Activated CD4-positive, alpha-beta T cell treated with anti-CD3 and anti-CD28 coated beads, Interleukin-2, amount 50 U/mL, for 4 hours (primary cell): ENCODE results near the gene AOPEP.
"Not testable (repeated sequence)": the region's sequence is repeated elsewhere in the genome, so short reads cannot be mapped to it uniquely, and the experiment has no call there.

Experiments
- DNase-seq, 2 experiments: peaks; one replicate each; pipeline ENCODE4 v3.0.0-alpha.2; 2020

Gene AOPEP

DNA sequence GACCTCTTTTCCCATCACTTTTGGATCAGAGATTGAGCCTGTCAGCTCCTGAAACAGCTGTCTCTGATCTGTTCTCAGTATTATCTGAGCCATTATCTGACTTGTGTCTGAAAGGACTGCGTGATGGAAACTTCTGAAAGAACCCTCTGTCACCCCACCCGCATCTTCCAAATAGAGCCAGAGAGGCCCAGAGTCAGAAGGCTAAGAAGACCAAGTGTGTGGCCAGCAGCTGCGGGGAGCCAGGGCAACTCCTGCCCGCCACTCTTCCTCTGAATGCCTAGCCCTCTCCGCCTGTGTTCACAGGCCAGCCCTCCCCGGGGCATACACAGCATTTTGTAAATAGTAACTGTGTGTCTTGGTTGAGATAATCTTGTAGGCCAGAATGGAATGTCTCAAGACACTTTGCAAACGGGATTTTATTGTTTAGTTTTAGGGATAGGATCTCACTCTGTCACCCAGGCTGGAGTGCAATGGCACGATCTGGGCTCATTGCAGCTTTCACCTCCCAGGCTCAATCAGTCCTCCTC, 92.7 kb downstream of the AOPEP start:
- DNase-seq: no peak

DNA sequence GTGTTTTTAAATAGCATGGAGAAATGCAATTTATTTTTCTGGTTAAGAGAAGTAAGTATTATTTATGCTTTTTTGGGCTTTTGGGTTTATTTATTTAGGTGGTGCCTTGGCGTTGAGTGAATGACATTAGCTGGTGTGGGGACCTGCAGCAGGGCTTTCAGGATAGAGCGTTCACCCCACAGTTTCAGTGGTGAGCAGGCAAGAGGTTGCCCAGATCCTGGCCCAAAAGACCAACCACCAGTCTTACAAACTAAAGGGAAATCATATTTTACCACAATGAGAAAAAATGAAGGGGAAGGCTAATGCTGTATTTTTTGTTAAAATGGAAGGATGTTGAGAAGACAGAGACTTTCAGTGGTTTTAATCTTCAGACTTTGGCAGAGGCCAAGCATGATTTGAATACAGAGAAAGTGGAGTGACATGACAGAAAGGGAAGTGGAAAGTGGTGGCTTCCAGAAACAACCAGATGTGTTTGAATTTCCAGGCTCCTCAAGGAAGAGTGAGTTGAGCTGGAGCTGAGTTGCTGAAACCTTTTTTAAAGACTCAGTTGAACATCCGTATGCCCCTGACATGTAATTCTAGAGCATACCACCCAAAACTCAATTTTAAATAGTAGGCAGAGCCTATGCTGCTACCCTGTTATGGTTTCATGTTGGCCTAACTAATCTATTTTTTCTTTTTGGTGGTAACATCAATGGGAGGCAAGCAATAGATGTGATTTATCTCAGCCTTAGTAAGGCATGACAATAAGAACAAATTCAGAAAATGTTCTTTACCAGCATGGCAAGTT, 94.8 kb downstream of the AOPEP start:
- DNase-seq: no peak

DNA sequence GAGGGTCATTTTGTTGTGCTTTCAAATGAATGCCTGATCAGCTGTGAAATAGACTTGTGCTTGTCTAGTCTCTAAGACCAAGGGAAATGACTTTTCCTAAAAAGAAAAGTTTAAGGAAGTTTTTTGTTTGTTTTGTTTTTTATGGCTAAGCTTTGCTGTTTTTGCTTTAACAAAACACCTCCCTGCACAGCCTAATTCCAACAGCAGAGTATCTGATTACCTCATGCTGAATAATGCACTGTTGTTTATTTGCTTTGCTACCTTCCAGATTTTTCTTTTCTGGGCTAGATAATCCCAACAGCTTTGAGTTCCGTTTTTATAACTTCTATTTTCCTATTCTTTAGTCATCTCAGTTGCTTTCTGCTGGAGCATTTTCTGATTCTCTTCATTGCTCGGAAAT, 95.8 kb downstream of the AOPEP start:
- DNase-seq: no peak

DNA sequence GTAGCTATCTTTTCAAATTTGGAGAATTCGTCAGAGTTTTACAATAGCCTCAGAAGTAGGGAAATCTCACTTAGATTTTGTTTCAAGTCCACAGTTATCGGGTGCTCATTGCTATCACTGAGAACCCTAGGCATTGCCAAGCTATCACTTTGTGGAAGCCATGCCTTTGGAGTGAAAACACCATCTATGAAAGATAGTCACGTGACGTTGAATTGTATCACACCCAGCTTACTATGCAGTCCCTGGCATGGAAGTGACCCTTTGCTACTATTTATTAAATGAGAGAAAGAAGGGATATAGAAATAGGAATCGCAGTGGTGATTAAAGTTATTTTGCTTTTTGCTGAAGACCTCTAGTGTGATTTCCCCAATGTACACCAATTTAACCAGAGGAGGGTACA, 97.2 kb downstream of the AOPEP start:
- no peak for DNase-seq

DNA sequence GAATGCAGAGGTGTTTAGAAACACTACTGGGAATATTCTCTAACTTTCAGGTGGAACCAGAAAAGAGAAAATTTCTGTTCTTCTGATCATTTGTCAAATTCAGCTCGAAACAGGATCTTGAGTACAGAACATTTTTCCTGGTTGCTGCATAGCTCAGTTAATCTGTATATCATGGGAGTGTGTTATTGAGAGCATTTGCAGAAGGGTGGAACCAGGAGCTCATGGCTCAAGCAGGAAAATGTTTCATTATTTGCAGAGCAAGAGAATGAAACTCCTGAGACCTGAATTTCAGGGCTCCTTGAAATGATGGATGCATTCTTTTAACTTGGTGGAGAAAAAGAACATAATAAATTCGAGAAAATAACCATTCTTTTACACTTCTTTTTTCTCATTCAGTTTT, 97.9 kb downstream of the AOPEP start:
- DNase-seq: no peak

DNA sequence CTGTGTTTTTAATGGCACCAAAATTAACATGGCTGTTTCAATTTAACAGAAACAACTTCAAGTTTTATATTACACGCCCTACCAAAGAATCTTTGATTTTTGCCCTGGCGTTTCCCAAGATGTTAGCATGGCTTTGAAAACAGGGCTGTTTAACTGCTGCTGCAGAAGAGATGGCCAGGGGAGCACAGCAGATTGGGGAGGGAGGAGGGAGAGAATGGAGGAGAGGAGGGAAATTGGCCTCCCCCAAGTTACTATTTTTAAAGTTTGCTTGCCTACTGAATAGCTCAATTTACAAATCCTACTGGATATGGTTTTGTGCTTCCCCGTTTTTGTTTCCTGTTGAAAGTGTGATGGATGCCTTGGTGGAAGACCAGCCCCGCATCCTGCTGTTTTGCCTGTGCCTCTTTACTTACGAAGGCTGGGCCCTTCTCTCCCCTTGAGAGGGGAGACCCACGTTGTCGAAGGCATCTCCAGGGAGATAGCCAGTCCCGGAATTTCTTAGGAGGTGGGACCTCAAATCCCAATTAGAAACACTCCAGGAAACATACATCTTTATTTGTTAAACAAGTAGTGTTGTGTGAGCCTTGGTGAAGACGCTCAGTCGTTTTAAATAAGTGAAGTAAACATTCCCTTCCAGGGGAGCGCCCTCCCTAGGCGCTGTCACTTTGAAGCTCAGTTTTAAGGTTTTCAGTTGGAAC, 98.6 kb downstream of the AOPEP start:
- DNase-seq: no peak

DNA sequence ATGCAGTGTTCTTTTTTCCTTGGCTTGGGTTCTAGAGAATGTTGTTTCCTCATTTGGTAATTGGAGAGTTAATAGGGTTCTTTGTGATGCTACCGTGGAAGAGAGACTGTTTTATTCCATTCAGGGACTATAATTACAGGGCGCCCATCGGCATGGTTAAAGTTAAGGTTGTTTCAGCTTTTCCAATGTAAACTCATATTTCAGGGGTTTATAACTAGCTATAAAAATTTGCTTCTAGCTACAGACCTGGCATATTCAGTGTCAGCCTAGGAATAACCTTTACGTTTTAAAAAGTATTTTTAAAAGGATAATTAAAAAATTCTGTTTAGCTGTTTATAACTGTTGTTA, 99.1 kb downstream of the AOPEP start:
- no peak for DNase-seq

DNA sequence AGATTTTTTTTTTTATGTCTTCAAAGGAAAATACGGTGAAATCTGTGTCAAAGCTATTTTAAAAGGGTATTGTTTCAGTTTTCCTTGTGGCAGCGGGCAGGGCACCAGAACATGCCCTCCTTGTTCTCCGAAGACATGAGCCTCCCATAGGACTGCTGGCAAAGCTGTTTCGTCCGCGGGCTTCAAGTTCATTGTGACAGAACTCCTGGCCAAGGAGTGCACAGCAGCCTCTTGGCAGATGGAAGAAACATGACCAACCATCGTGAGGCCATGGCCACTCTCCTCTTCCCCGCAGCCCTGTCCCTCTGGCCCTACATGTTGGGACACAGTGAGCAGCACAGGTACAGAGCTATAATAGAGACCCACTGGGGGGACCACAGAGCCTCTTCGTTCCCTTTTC, 99.5 kb downstream of the AOPEP start:
- DNase-seq: no peak

DNA sequence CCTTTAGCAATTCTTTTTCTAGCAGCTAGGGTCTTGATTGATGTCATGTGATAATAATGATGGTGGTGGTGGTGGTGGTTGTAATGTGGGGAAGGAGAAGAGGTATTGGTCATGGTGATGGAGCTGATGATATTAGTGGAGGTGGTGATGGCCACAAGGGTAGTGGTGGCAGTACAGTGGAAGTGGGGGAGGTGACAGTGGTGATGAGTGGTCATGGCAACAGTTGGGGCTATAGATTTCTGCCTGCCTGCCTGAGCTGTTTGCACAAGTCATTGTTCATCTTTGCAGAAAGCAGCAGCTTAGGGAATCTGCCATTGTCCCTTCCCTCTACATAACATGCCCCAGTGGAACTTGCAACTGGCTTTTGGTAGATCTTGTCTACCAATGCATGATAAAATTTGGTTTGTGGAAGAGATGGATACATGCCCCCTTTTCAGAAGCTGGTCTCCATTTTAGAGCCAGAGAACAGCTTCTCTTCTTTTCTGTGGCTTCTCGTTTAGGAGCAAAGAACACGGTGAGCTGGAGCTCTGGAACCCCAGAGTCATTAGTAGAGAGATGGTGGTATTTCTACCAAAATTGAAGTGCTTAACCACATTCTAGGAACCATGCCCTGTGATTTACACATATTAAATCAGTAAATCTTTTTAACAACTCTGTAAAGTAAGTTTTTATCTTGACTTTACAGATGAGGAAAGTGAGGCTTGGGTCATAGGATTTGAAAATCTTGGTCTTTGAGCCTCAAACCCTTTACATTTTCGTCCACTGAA, 100.3 kb downstream of the AOPEP start:
- DNase-seq: no peak

DNA sequence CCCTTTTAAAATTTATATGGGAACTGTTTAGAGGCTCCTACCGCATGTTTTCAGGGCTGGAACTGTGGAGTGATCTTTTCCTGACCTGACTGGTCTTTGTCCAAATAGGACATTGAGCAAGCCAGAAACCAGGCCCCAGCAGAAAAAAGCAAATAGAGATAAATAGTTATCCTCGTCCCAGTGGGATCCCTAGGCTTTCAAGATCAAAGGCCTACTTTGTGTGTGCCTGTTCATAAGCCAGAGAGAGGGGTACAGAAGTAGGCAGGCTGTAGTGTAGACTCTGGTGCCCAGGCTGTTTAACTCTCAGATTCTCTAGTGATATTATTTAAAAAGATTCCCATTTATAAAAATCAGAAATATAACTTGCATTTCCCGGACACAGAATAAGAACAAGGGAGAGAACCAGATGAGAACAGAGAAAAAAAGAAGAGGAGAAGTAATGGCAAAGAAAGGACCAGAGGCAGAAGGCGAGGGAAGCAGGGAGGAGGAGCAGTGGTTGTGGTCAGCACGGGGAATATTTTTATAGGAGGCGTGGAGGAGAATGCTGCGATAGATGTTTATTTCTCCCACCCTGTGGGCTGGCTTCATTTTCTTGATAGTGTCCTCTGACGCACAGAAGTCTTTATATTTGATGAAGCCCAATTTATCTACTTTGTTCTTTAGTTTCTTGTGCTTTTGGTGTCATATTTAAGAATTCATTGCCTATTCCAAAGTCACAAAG, 101.2 kb downstream of the AOPEP start:
- no peak for DNase-seq

DNA sequence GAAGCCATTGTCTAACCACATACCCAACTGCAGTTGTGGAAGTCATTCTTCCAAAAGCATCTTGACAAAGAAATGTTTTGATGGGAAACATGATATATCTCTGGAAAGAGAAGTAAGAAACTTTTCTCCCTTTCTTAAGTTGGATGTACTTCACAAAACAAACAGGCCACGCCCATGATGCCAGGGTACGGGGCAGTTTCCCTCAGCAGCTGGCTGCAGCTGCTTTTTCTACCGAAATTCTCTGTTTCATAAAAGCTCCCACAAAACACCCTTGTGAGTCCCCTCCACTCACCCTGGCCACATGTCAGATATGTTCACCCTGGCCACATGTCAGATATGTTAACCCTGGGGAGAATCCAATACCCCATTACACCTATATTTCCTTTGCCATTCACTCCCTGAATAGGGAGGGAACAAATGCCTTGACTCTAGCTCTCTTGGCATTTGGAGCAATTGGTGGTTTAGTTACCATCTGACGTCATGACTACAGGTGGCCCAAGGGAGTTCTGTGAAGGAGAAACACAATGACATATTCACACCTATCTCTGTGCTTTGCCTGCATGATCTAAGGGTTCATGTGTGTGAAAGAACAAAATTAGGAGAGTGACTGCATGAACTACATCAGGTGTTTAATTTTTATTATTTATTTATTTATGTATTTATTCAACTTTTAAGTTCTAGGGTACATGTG, 103.0 kb downstream of the AOPEP start:
- no peak for DNase-seq

DNA sequence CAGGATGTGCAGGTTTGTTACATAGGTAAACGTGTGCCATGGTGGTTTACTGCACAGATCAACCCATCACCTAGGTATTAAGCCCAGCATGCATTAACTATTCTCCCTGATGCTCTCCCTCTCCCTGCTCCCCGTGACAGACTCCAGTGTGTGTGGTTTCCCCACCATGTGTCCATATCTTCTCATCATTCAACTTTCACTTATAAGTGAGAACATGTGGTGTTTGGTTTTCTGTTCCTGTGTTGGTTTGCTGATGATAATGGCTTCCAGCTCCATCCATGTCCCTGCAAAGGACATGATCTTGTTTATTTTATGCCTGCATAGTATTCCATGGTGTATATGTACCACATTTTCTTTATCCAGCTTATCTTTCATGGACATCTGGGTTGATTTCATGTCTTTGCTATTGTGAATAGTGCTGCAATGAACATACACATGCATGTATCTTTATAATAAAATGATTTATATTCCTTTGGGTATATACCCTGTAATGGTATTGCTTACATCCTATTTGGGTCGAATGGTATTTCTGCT, 103.6 kb downstream of the AOPEP start:
- DNase-seq: not testable (repeated sequence)

DNA sequence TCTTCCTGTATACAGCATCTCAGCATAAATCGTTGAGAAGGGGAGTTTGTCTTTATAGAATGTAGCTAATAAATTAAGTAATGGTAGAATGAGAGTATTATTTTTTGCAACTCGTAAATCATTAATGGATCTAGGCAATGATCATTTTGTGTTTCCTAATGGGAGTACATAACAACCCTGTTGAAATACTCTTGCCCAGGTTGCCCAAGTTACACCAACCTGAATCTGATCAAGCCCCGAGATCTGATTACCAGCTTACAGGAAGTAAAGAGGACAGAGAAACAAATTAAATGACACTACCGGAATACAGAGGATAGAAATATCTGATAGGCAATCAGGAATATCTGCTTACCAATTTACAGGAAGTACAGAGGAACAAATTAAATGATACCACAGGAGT, 107.3 kb downstream of the AOPEP start:
- DNase-seq: no peak

DNA sequence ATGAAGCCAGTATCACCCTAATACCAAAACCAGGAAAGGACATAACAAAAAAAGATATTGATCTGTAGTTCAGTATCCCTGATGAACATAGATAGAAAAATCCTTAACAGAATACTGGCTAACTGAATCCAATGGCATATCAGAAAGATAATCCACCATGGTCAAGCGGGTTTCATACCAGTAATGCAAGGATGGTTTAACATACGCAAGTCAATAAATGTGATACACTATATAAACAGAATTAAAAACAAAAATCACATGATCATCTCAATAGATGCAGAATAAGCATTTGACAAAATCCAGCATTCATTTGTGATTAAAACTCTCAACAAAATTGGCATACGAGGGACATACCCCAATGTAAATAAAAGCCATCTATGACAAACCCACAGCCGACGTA, 110.9 kb downstream of the AOPEP start:
- DNase-seq: no peak

DNA sequence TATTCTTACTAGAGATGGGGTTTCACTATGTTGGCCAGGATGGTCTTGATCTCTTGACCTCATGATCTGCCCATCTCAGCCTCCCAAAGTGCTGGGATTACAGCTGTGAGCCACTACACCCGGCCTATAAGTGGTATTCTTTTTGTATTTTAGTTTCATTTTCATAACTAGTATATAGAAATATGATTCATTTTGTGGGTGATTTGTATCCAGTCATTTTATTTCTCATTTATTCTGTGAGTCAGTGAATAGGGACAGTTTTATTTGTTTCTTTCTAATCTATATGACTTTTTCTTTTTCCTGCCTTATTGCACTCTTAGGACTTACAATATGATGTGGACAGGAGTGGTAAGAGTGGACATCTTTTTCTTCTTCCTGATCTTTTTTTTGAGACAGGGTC, 112.9 kb downstream of the AOPEP start:
- no peak for DNase-seq

DNA sequence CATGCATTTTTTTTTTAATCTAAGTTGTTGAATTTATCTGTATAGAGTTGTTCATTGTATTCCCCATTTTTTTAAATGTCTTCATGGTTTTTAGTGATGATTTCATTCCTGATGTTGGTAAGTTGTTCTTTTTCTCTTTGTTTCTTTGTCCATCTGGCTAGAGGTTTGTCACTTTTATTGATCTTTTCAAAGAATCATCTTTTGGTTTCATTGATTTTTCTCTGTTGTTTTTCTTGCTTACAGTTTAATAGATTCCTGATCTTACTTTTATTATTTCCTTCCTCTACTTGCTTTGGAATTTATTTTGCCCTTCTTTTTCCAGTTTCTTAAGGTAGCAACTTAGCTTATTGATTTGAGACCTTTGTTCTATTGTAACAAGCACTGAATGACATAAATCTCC, 114.2 kb downstream of the AOPEP start:
- DNase-seq: no peak

DNA sequence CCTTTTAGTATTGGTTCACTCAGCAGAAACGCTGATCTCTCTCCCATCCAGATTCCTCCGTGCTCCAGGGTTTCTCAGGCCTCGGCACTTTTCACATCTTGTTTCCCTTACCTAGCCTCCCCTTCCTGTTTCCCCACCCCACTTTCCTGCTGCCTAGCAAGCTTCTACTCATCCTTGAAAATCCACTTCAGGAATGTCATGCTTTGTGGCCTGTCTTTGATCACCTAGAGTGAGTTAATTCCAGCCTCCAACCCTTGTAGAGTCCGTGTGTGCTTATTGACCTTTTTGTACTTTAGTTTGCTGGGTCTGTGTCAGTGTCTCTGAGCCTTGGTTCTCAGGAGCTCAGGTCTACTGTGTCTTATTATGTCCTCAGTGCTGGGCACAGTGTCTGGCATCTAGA, 116.6 kb downstream of the AOPEP start:
- DNase-seq: no peak

DNA sequence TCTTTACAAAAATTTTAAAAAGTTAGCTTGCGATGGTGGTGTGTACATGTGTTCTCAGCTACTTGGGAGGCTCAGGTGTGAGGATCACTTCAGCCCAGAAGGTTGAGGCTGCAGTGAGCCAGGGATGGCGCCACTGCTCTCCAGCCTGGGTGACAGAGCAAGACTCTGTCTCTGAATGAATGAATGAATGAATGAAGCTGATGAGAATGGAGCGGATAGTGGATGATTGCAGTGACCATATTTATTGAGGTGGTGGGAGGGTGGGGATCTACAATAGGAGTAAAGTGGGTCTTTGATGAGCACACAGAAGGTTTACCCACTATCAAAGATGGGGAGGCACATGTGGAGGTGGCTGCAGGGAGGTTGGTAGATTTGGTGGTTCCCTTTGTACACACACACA, 120.2 kb downstream of the AOPEP start:
- no peak for DNase-seq

DNA sequence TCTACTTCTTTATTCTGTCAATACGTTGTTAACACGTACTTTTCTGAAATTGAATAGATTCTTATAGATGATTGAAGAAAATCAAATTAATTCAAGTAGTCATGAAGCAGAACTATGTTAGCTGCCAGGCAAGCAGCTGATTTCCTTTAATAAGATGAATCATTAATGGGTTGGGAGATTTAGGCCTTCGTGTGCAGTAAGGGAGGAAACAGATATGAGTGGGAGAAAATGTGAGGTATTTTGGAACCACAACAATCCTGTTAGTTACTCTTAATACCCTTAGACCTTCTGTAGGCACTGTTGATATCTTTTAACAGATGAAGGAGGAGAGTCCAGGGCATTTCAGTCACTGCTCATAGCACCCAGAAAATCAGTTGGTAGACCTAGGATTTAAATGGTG, 121.0 kb downstream of the AOPEP start:
- no peak for DNase-seq

DNA sequence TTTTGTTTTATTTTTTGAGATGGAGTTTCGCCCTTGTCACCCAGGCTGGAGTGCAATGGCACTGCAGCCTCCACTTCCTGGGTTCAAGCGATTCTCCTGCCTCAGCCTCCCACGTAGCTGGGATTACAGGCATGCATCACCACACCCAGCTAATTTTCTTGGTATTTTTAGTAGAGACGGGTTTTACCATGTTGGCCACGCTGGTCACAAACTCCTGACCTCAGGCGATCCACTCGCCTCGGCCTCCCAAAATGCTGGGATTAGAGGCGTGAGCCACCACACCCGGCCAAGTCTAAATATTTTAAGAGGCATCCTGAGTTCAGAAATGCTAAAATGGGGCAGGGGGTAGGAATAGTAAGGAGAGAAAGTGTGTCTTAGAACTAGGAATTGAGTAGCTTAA, 122.3 kb downstream of the AOPEP start:
- DNase-seq: not testable (repeated sequence)

DNA sequence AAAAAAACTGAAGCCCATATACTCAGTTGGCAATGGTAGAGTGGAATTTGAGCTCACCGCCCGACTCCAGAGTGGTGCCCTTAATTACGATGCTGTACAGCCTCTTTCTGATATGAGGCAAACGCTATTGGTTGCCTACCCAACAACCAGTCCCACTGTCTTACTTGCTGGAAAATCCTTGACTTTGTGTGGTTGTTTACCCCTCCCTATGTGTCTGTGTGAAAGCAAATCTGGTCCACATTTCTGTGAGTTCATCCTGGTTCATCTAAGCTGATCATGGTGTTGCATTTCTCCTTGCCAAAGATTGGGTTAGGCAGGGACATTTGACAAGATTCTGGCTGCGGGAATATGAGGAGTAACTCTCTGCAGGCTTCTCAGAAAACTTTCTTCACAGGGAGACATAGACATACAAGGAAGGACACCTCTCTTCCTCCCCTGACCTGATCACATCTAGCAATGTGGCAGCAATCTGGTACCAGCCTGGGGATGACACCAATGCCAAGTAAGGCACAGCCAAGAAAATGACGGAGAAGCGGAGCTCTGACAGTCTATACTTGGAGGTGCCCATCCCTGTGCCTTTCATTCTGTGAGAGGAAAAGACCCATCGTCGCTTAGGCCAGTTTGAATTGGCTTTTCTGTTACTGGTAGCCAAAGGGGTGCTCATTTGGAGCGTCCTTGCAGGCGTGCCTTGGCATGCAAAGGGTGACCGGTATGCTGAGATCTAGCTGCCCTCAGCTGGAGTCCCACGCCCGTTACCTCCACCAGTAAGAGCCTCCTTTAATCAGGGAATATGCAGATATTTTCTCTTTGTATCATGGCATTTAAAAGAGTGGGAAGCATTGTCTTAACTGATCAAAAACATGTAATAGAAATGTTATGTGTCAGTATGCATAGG, 124.3 kb downstream of the AOPEP start:
- no peak for DNase-seq
